ENCODE measurements around the gene PRX.

PRX gene

GRCh38 chr19:40452016-40452415 is 38.8 kb upstream of the PRX start:
- H3K9me3 ChIP-seq (ENCODE audit: control insufficient read depth in 5 of 5, low read length in 5 of 5): no peaks in the 10 kb centered on the region
- peaks cover 3 to 64% (median 30%) of the 10 kb centered on the region in 5 donors for H3K36me3 ChIP-seq (ENCODE audit: control insufficient read depth in 5 of 5, insufficient read depth in 5 of 5, low read length in 5 of 5)

GRCh38 chr19:40450664-40451063 is 37.5 kb upstream of the PRX start:
- Histone ChIP-seq H3K4me1 (ENCODE audit: control insufficient read depth in 5 of 5, insufficient read depth in 5 of 5, low read length in 5 of 5) (no peaks in the 10 kb centered on the region), H3K27me3 (ENCODE audit: control insufficient read depth in 5 of 5, insufficient read depth in 4 of 5, low read length in 5 of 5) (no peaks in the 10 kb centered on the region), H3K36me3 (ENCODE audit: control insufficient read depth in 5 of 5, insufficient read depth in 5 of 5, low read length in 5 of 5) (peaks cover 3 to 67% (median 33%) of the 10 kb centered on the region in 5 donors), H3K9ac (ENCODE audit: low read length in 5 of 5) (no peak overlapping the region), H3K27ac (ENCODE audit: low read depth, low read length) (no peak overlapping the region), H3K9me3 (ENCODE audit: control insufficient read depth in 5 of 5, low read length in 5 of 5) (no peaks in the 10 kb centered on the region), H3K4me3 (ENCODE audit: low read depth in 1 of 5, low read length in 5 of 5) (no peak overlapping the region)

More at GRCh38 chr19:40452016-40452415, 38.8 kb upstream of the PRX start:
- H3K4me3 ChIP-seq (ENCODE audit: low read depth in 1 of 5, low read length in 5 of 5): no peak overlapping the region
- no peaks in the 10 kb centered on the region for H3K4me1 ChIP-seq (ENCODE audit: control insufficient read depth in 5 of 5, insufficient read depth in 5 of 5, low read length in 5 of 5)
- no peak overlapping the region for H3K9ac ChIP-seq (ENCODE audit: low read length in 5 of 5)
- no peaks in the 10 kb centered on the region for H3K27me3 ChIP-seq (ENCODE audit: control insufficient read depth in 5 of 5, insufficient read depth in 4 of 5, low read length in 5 of 5)
- no peak overlapping the region for H3K27ac ChIP-seq (ENCODE audit: low read depth, low read length)

DNA sequence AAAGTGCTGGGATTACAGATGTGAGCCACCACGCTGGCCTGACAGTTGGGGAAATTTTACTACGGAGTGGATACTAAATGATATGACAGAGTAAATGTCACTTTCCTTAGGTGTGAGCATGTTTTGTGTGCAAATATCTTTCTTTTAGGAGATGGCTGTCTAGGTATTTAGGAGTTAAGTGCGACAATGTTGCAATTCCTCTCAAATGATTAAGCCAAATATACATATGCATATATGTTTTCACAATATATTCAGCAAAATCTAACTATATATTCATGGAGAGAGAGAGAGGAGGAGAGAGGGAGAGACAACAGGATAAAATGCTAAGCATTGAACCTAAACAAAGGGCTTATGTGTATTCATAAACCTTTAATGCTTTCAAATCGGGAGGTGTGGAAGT is 36.3 kb upstream of the PRX start:
- Histone ChIP-seq H3K36me3 (ENCODE audit: control insufficient read depth in 5 of 5, insufficient read depth in 5 of 5, low read length in 5 of 5) (peaks cover 3 to 59% (median 27%) of the 10 kb centered on the region in 5 donors), H3K27ac (ENCODE audit: low read depth, low read length) (no peak overlapping the region), H3K9ac (ENCODE audit: low read length in 5 of 5) (no peak overlapping the region), H3K9me3 (ENCODE audit: control insufficient read depth in 5 of 5, low read length in 5 of 5) (no peaks in the 10 kb centered on the region), H3K4me3 (ENCODE audit: low read depth in 1 of 5, low read length in 5 of 5) (no peak overlapping the region), H3K4me1 (ENCODE audit: control insufficient read depth in 5 of 5, insufficient read depth in 5 of 5, low read length in 5 of 5) (peaks cover 0 to 6% (median 4%) of the 10 kb centered on the region in 5 donors), H3K27me3 (ENCODE audit: control insufficient read depth in 5 of 5, insufficient read depth in 4 of 5, low read length in 5 of 5) (no peaks in the 10 kb centered on the region)

- Histone ChIP-seq H3K27ac (ENCODE audit: low read depth, low read length) (peak overlapping the region; percentile 17), H3K27me3 (ENCODE audit: control insufficient read depth in 5 of 5, insufficient read depth in 4 of 5, low read length in 5 of 5) (no peaks in the 10 kb centered on the region), H3K4me1 (ENCODE audit: control insufficient read depth in 5 of 5, insufficient read depth in 5 of 5, low read length in 5 of 5) (peaks cover 9 to 22% (median 19%) of the 10 kb centered on the region in 5 donors), H3K9me3 (ENCODE audit: control insufficient read depth in 5 of 5, low read length in 5 of 5) (no peaks in the 10 kb centered on the region), H3K36me3 (ENCODE audit: control insufficient read depth in 5 of 5, insufficient read depth in 5 of 5, low read length in 5 of 5) (peaks cover 3 to 47% (median 30%) of the 10 kb centered on the region in 5 donors), H3K9ac (ENCODE audit: low read length in 5 of 5) (no peak overlapping the region), H3K4me3 (ENCODE audit: low read depth in 1 of 5, low read length in 5 of 5) (no peak overlapping the region)
These were observed 33.1 kb upstream of the PRX start for GRCh38 chr19:40446263-40446784.

- Histone ChIP-seq H3K4me1 (ENCODE audit: control insufficient read depth in 5 of 5, insufficient read depth in 5 of 5, low read length in 5 of 5) (peaks cover 9 to 27% (median 23%) of the 10 kb centered on the region in 5 donors), H3K36me3 (ENCODE audit: control insufficient read depth in 5 of 5, insufficient read depth in 5 of 5, low read length in 5 of 5) (peaks cover 3 to 47% (median 31%) of the 10 kb centered on the region in 5 donors), H3K9ac (ENCODE audit: low read length in 5 of 5) (peak overlapping the region in 1 of 5 donors; percentile 3), H3K4me3 (ENCODE audit: low read depth in 1 of 5, low read length in 5 of 5) (no peak overlapping the region), H3K27me3 (ENCODE audit: control insufficient read depth in 5 of 5, insufficient read depth in 4 of 5, low read length in 5 of 5) (no peaks in the 10 kb centered on the region), H3K27ac (ENCODE audit: low read depth, low read length) (peak overlapping the region; percentile 17), H3K9me3 (ENCODE audit: control insufficient read depth in 5 of 5, low read length in 5 of 5) (no peaks in the 10 kb centered on the region)
These were observed 32.6 kb upstream of the PRX start for GRCh38 chr19:40445780-40446262.

DNA sequence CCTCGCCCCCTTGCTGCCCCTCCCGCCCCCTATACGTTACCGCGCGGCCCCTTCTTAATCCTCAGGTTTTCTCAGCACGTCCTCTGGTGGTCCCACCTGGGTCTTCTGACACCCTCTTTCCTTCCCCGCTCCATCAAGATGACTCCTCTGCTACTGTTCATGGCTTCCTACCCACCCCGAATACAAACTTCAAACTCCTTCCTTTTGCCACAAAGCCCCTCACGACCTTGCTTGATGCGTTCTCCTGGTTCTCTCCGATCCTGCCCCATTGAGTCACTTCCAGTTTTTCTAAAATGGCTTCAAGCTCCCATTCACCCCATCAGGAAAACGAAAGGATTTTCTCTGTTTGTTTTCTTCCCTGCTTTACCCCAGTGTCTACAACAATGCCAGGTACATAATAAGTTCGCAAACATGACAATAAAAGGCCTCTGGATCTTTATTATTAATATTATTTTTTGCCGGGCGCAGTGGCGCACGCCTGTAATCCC is 31.7 kb upstream of the PRX start:
- peak overlapping the region in 4 of 5 donors; percentile 64 to 70 (median 68) for H3K9ac ChIP-seq (ENCODE audit: low read length in 5 of 5)
- H3K27me3 ChIP-seq (ENCODE audit: control insufficient read depth in 5 of 5, insufficient read depth in 4 of 5, low read length in 5 of 5): no peaks in the 10 kb centered on the region
- peak overlapping the region; percentile 86 to 100 (median 99) for H3K4me3 ChIP-seq (ENCODE audit: low read depth in 1 of 5, low read length in 5 of 5)
- H3K4me1 ChIP-seq (ENCODE audit: control insufficient read depth in 5 of 5, insufficient read depth in 5 of 5, low read length in 5 of 5): peaks cover 9 to 28% (median 23%) of the 10 kb centered on the region in 5 donors
- H3K36me3 ChIP-seq (ENCODE audit: control insufficient read depth in 5 of 5, insufficient read depth in 5 of 5, low read length in 5 of 5): peaks cover 3 to 53% (median 39%) of the 10 kb centered on the region in 5 donors
- H3K27ac ChIP-seq (ENCODE audit: low read depth, low read length): peak overlapping the region; percentile 99
- H3K9me3 ChIP-seq (ENCODE audit: control insufficient read depth in 5 of 5, low read length in 5 of 5): no peaks in the 10 kb centered on the region

DNA sequence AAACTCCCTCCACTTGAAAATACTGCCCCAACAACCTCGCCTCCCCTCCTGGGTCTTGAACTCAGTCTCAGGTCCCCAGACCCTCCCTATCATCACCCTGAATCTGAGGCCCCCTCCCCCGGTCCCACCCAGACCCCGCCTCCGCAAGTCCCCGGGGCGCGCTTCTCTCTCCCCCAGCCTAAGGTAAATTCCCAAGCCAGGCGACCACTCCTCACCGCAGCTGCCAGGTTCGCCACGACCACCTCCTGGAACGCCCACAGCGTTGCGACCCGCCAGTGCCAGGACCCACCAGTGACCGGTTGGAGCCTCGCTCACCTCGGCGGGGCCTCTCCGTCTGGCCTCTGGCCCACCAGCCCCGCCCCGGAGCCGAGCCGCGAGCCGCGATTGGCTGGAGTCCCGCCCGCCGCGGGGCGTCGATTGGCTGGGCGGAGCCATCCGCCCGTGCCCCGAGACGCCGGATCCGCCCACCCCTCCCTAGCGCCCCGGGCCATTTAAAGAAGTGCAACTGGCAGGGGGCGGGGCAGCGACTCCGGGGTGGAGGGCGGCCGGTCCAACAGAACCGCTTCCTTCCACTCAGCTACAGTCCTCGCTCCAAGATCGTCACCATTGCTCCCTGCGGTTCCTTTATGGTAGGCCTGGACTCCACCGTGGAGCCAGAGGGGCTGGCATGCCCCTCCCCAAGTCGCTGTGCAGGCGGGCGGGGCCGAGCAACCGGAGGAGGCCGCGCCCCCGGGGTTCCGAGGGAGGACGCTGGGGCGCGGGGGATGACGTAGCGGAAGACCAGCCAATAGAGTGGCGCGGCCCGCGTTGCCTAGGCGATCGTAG is 31.0 kb upstream of the PRX start, which contains the start of gene SERTAD3:
TSS of gene SERTAD3 (minus strand) at position 336 of the 825 bp plus-strand sequence. CDS start 2,255 bp downstream, outside the sequence.
- no peaks in the 10 kb centered on the region for H3K9me3 ChIP-seq (ENCODE audit: control insufficient read depth in 5 of 5, low read length in 5 of 5)
- H3K4me1 ChIP-seq (ENCODE audit: control insufficient read depth in 5 of 5, insufficient read depth in 5 of 5, low read length in 5 of 5): peaks cover 9 to 28% (median 23%) of the 10 kb centered on the region in 5 donors
- peaks cover 0 to 48% (median 35%) of the 10 kb centered on the region in 5 donors for H3K36me3 ChIP-seq (ENCODE audit: control insufficient read depth in 5 of 5, insufficient read depth in 5 of 5, low read length in 5 of 5)
- H3K9ac ChIP-seq (ENCODE audit: low read length in 5 of 5): peak within 1 kb of the TSS; percentile 97 to 99 (median 99)
- no peaks in the 10 kb centered on the region for H3K27me3 ChIP-seq (ENCODE audit: control insufficient read depth in 5 of 5, insufficient read depth in 4 of 5, low read length in 5 of 5)
- H3K4me3 ChIP-seq (ENCODE audit: low read depth in 1 of 5, low read length in 5 of 5): peak within 1 kb of the TSS; percentile 94 to 100 (median 99)
- H3K27ac ChIP-seq (ENCODE audit: low read depth, low read length): peak within 1 kb of the TSS; percentile 99

GRCh38 chr19:40443131-40443999 is 30.2 kb upstream of the PRX start:
- Histone ChIP-seq H3K9ac (ENCODE audit: low read length in 5 of 5) (peak overlapping the region; percentile 97 to 99 (median 99)), H3K9me3 (ENCODE audit: control insufficient read depth in 5 of 5, low read length in 5 of 5) (no peaks in the 10 kb centered on the region), H3K36me3 (ENCODE audit: control insufficient read depth in 5 of 5, insufficient read depth in 5 of 5, low read length in 5 of 5) (peaks cover 0 to 40% (median 30%) of the 10 kb centered on the region in 5 donors), H3K27me3 (ENCODE audit: control insufficient read depth in 5 of 5, insufficient read depth in 4 of 5, low read length in 5 of 5) (no peaks in the 10 kb centered on the region), H3K27ac (ENCODE audit: low read depth, low read length) (peak overlapping the region; percentile 99), H3K4me1 (ENCODE audit: control insufficient read depth in 5 of 5, insufficient read depth in 5 of 5, low read length in 5 of 5) (peaks cover 9 to 28% (median 23%) of the 10 kb centered on the region in 5 donors), H3K4me3 (ENCODE audit: low read depth in 1 of 5, low read length in 5 of 5) (peak overlapping the region; percentile 94 to 100 (median 99))

GRCh38 chr19:40442328-40443130 is 29.4 kb upstream of the PRX start:
- Histone ChIP-seq H3K36me3 (ENCODE audit: control insufficient read depth in 5 of 5, insufficient read depth in 5 of 5, low read length in 5 of 5) (peaks cover 0 to 32% (median 22%) of the 10 kb centered on the region in 5 donors), H3K27ac (ENCODE audit: low read depth, low read length) (peak overlapping the region; percentile 99), H3K9me3 (ENCODE audit: control insufficient read depth in 5 of 5, low read length in 5 of 5) (no peaks in the 10 kb centered on the region), H3K9ac (ENCODE audit: low read length in 5 of 5) (peak overlapping the region; percentile 70 to 99 (median 80)), H3K27me3 (ENCODE audit: control insufficient read depth in 5 of 5, insufficient read depth in 4 of 5, low read length in 5 of 5) (no peaks in the 10 kb centered on the region), H3K4me1 (ENCODE audit: control insufficient read depth in 5 of 5, insufficient read depth in 5 of 5, low read length in 5 of 5) (peaks cover 9 to 28% (median 23%) of the 10 kb centered on the region in 5 donors), H3K4me3 (ENCODE audit: low read depth in 1 of 5, low read length in 5 of 5) (peak overlapping the region; percentile 55 to 100 (median 99))

Measured in subcutaneous abdominal adipose tissue (tissue), 5 donors.